Measurements from ENCODE around the gene NUDT7. TPM values are rescaled to one million over a fixed set of nuclear protein-coding genes. Genes with fewer than 3 reads are reported as not detected.

The NUDT7 gene
- total RNA-seq, 1 experiment from 2014 or later, result 1.2 TPM

DNA sequence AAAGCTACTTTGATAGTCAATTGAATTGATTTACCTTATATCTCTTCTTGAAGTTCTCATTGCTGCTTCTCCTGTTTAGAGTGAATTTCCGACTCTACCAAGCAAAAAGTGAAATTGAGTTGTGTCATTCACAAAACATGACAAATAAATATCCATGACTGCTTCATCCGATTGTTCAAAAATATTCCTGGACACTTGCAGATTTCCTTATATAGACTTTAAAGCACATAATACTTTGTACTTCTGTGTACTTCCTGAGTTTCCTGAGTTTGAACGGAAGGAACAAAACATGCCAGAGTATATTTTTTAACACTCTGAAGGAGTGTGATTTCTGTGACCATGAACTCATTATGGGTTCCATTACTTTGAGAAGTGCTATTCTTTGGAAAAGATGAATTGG is 45.5 kb downstream of the NUDT7 start:
- no peaks in the 10 kb centered on the region for H3K27me3 ChIP-seq (replicated peaks; ENCODE audit: insufficient read depth, low read depth, low read length, poor library complexity)
- CTCF ChIA-PET, result no interaction called here
- H3K4me1 ChIP-seq (ENCODE audit: insufficient read depth, low read length, poor library complexity, severe bottlenecking), result no peaks in the 10 kb centered on the region
- H3K27ac ChIP-seq (ENCODE audit: low read depth, low read length, poor library complexity, severe bottlenecking), result no peak overlapping the region
- POLR2A ChIA-PET (ENCODE audit: low non-redundant PET), result no interaction called here
- H3K36me3 ChIP-seq (ENCODE audit: insufficient read depth, low read length, poor library complexity, severe bottlenecking), result no peaks in the 10 kb centered on the region
- intact Hi-C loops (cut with micrococcal nuclease; ENCODE audit: unreplicated experiment), result no loop called here
- no TSS peak for BruUV-seq (replicated peaks)
- no peak overlapping the region for H3K4me3 ChIP-seq (ENCODE audit: low read depth, low read length, poor library complexity, severe bottlenecking)
- no peak for DNase-seq (ENCODE audit: low spot score)
- H3K9me3 ChIP-seq (ENCODE audit: low read depth, low read length, poor library complexity, severe bottlenecking), result no peaks in the 10 kb centered on the region
- TF ChIP-seq EZH2 (IDR thresholded peaks at IDR 0.05; ENCODE audit: borderline replicate concordance, low read depth, low read length, poor library complexity, severe bottlenecking), result no peak
- TF ChIP-seq, protein P1, sequence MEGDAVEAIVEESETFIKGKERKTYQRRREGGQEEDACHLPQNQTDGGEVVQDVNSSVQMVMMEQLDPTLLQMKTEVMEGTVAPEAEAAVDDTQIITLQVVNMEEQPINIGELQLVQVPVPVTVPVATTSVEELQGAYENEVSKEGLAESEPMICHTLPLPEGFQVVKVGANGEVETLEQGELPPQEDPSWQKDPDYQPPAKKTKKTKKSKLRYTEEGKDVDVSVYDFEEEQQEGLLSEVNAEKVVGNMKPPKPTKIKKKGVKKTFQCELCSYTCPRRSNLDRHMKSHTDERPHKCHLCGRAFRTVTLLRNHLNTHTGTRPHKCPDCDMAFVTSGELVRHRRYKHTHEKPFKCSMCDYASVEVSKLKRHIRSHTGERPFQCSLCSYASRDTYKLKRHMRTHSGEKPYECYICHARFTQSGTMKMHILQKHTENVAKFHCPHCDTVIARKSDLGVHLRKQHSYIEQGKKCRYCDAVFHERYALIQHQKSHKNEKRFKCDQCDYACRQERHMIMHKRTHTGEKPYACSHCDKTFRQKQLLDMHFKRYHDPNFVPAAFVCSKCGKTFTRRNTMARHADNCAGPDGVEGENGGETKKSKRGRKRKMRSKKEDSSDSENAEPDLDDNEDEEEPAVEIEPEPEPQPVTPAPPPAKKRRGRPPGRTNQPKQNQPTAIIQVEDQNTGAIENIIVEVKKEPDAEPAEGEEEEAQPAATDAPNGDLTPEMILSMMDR (conservative IDR thresholded peaks at IDR 0.05; ENCODE audit: low read depth, low read length), result no peak

GRCh38 chr16:77775911-77776909 is 53.9 kb downstream of the NUDT7 start:
- Histone ChIP-seq H3K4me3 (ENCODE audit: low read depth, low read length, poor library complexity, severe bottlenecking) (no peak overlapping the region), H3K27me3 (replicated peaks; ENCODE audit: insufficient read depth, low read depth, low read length, poor library complexity) (no peaks in the 10 kb centered on the region), H3K27ac (ENCODE audit: low read depth, low read length, poor library complexity, severe bottlenecking) (no peak overlapping the region), H3K36me3 (ENCODE audit: insufficient read depth, low read length, poor library complexity, severe bottlenecking) (no peaks in the 10 kb centered on the region), H3K9me3 (ENCODE audit: low read depth, low read length, poor library complexity, severe bottlenecking) (no peaks in the 10 kb centered on the region), H3K4me1 (ENCODE audit: insufficient read depth, low read length, poor library complexity, severe bottlenecking) (no peaks in the 10 kb centered on the region)
- no TSS peak for BruUV-seq (replicated peaks)
- TF ChIP-seq, protein P1 (conservative IDR thresholded peaks at IDR 0.05; ENCODE audit: low read depth, low read length), result no peak
- TF ChIP-seq EZH2 (IDR thresholded peaks at IDR 0.05; ENCODE audit: borderline replicate concordance, low read depth, low read length, poor library complexity, severe bottlenecking), result no peak
- intact Hi-C loops (cut with micrococcal nuclease; ENCODE audit: unreplicated experiment), result no loop called here
- POLR2A ChIA-PET (ENCODE audit: low non-redundant PET), result no interaction called here
- DNase-seq (ENCODE audit: low spot score), result no peak
- CTCF ChIA-PET, result no interaction called here

DNA sequence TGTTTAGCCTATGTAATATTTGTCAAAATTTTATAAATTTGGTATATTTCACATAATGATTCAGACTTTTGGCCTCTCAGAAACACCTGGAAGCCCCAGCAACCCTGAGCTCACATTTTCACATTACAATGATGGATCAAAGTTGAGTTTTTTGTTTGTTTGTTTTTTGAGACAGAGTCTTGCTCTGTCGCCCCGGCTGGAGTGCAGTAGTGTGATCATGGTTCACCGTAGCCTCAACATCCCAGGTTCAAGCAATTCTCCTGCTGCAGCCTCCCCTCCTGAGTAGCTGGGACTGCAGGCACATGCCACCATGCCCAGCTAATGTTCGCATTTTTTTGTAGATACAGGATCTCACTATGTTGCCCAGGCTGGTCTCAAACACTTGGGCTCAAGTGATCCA is 55.4 kb downstream of the NUDT7 start:
- Histone ChIP-seq H3K27me3 (replicated peaks; ENCODE audit: insufficient read depth, low read depth, low read length, poor library complexity) (no peaks in the 10 kb centered on the region), H3K36me3 (ENCODE audit: insufficient read depth, low read length, poor library complexity, severe bottlenecking) (no peaks in the 10 kb centered on the region), H3K4me1 (ENCODE audit: insufficient read depth, low read length, poor library complexity, severe bottlenecking) (no peaks in the 10 kb centered on the region), H3K4me3 (ENCODE audit: low read depth, low read length, poor library complexity, severe bottlenecking) (no peak overlapping the region), H3K27ac (ENCODE audit: low read depth, low read length, poor library complexity, severe bottlenecking) (no peak overlapping the region), H3K9me3 (ENCODE audit: low read depth, low read length, poor library complexity, severe bottlenecking) (no peaks in the 10 kb centered on the region)
- TF ChIP-seq EZH2 (IDR thresholded peaks at IDR 0.05; ENCODE audit: borderline replicate concordance, low read depth, low read length, poor library complexity, severe bottlenecking), result no peak
- TF ChIP-seq, protein P1 (conservative IDR thresholded peaks at IDR 0.05; ENCODE audit: low read depth, low read length), result no peak
- intact Hi-C loops (cut with micrococcal nuclease; ENCODE audit: unreplicated experiment), result no loop called here
- POLR2A ChIA-PET (ENCODE audit: low non-redundant PET), result no interaction called here
- CTCF ChIA-PET, result no interaction called here
- no TSS peak for BruUV-seq (replicated peaks)
- DNase-seq (ENCODE audit: low spot score), result no peak

Measured in A673 (cell line).